Panc1 (cell line): ENCODE measurements around the gene LMNA. TPM values are rescaled to one million over a fixed set of nuclear protein-coding genes. Genes with fewer than 3 reads are reported as not detected.
A peak's percentile ranks its signal among the peaks of the same experiment; 100 is the strongest.

Experiments used
- ATAC-seq: fragments of 200-7000 bp; cut with Tn5 transposase; 2 replicates; pipeline ENCODE4 v1.9.1; 2020; ENCODE audit warnings: mild to moderate bottlenecking, moderate library complexity
- BruUV-seq: library from RNA; stranded (reverse); fragments of 400-500 nt; replicated peaks from 2 replicates; lab custom pipeline; 2021; lab: Mats Ljungman, UMichigan
- CTCF ChIA-PET: fragments of 300-600 bp; sonication (Branson Sonifier 250); formaldehyde crosslinking; loops from one replicate; lab custom pipeline; 2022; ENCODE audit warnings: antibody characterized with exemption; lab: Charles Lee
- POLR2A ChIA-PET: fragments of 300-600 bp; sonication (Branson Sonifier 250); formaldehyde crosslinking; loops from one replicate; lab custom pipeline; 2022; ENCODE audit warnings: antibody characterized with exemption; lab: Charles Lee
- DNase-seq: peaks from one replicate; pipeline ENCODE4 v3.0.0-alpha.2; 2010; ENCODE audit warnings: low read depth, low spot score
- H3K27ac ChIP-seq: 2 replicates; pipeline ENCODE4 v1.5.1; 2011; ENCODE audit warnings: mild to moderate bottlenecking, low read length, inconsistent platforms
- H3K27me3 ChIP-seq: fragments of 200-500 bp; sonication (Bioruptor generic); 2 replicates; pipeline ENCODE4 v1.6.0; 2014; ENCODE audit warnings: low read length, inconsistent platforms; ENCODE audit not compliant: control insufficient read depth, insufficient read depth
- H3K36me3 ChIP-seq: fragments of 200-500 bp; sonication (Bioruptor generic); 2 replicates; pipeline ENCODE4 v1.5.1; 2014; ENCODE audit warnings: inconsistent platforms, mild to moderate bottlenecking, low read length, moderate library complexity; ENCODE audit not compliant: control insufficient read depth, insufficient read depth
- H3K4me1 ChIP-seq: 2 replicates; pipeline ENCODE4 v1.5.1; 2011; ENCODE audit warnings: inconsistent platforms, mild to moderate bottlenecking, low read length, moderate library complexity; ENCODE audit not compliant: control insufficient read depth, insufficient read depth
- H3K4me3 ChIP-seq, 2 experiments: 2 replicates each; pipeline ENCODE4 v1.5.1; 2011 to 2012; ENCODE audit warnings: low read depth in 2 of 2, low read length in 2 of 2, mild to moderate bottlenecking in 2 of 2, inconsistent platforms in 1 of 2, moderate library complexity in 1 of 2
- H3K9me3 ChIP-seq: fragments of 200-500 bp; sonication (Bioruptor generic); 2 replicates; pipeline ENCODE4 v1.5.1; 2014; ENCODE audit warnings: low read depth, mild to moderate bottlenecking, inconsistent platforms, low read length, moderate library complexity; ENCODE audit not compliant: control insufficient read depth, insufficient read depth
- CTCF ChIP-seq: fragments of 450-650 bp; IDR thresholded peaks from 2 replicates; pipeline ENCODE4 v1.5.1; 2017; ENCODE audit warnings: mild to moderate bottlenecking
- POLR2AphosphoS5 ChIP-seq: IDR thresholded peaks from 2 replicates; pipeline ENCODE4 v1.6.1; 2012; ENCODE audit warnings: mild to moderate bottlenecking, low read depth, low read length, moderate library complexity
- REST ChIP-seq, 2 experiments: IDR thresholded peaks; 2 replicates each; pipeline ENCODE4 v1.6.1; 2011 to 2012; ENCODE audit warnings: low read depth in 2 of 2, control low read depth in 1 of 2, low read length in 1 of 2, mild to moderate bottlenecking in 1 of 2, moderate library complexity in 1 of 2; ENCODE audit not compliant: insufficient read depth in 1 of 2
- SIN3A ChIP-seq: IDR thresholded peaks from 2 replicates; pipeline ENCODE4 v1.6.1; 2012; ENCODE audit warnings: low read depth, mild to moderate bottlenecking, low read length, moderate library complexity, borderline replicate concordance; ENCODE audit not compliant: insufficient read depth
- TCF7L2 ChIP-seq: IDR thresholded peaks from 2 replicates; pipeline ENCODE4 v1.6.1; 2011; ENCODE audit warnings: mild to moderate bottlenecking, low read depth, low read length, inconsistent platforms
- in situ Hi-C: cut with HindIII; loops from 2 replicates; pipeline ENCODE4 v1.10.0; 2016; ENCODE audit warnings: low sequenced_read_pairs, low pct_unique_long_range_greater_than_20kb
- intact Hi-C: fragments of 100-400 bp; cut with micrococcal nuclease; formaldehyde crosslinking; loops from one replicate; pipeline ENCODE4 v1.10.0; 2022; ENCODE audit not compliant: unreplicated experiment
- total RNA-seq: library from RNA; stranded (reverse); gene quantifications from one replicate; pipeline ENCODE4 v1.2.1, GENCODE V29; 2021; ENCODE audit not compliant: unreplicated experiment

LMNA gene
- total RNA-seq, 1 experiment from 2014 or later = 691 TPM

GRCh38 chr1:156128308-156128653 is 13.8 kb downstream of the LMNA start:
- H3K27me3 ChIP-seq = no peaks in the 10 kb centered on the region
- H3K4me3 ChIP-seq = peak overlapping the region in 1 of 2 experiments; percentile 9; a peak in 1 of 4 replicates
- H3K9me3 ChIP-seq = no peaks in the 10 kb centered on the region
- ChIA-PET CTCF (interaction anchor here (0.6 to 3.1 kb wide), 6 partner anchors 9 to 97 kb away, joined by 3 to 23 read pairs (median 4); no protein-coding TSS in a partner anchor), POLR2A (interaction anchor here (0.6 to 1.0 kb wide), 3 partner anchors 9 to 33 kb away, joined by 3 to 28 read pairs (median 4); no protein-coding TSS in a partner anchor)
- in situ Hi-C loops = no loop called here
- intact Hi-C loops = no loop called here
- H3K36me3 ChIP-seq = peaks cover 7% of the 10 kb centered on the region; the same call in 1 of the 2 replicates
- H3K4me1 ChIP-seq = peaks cover 71% of the 10 kb centered on the region
- DNase-seq (no peak), ATAC-seq (no peak)
- BruUV-seq = no TSS peak
- TF ChIP-seq TCF7L2 = no peak
- TF ChIP-seq POLR2AphosphoS5 = no peak
- no peak for TF ChIP-seq CTCF
- no peak for TF ChIP-seq SIN3A
- TF ChIP-seq REST (IDR thresholded peaks at IDR 0.05; ENCODE audit: insufficient read depth in 1 of 2, low read depth in 2 of 2, low read length in 1 of 2) = no peak
- H3K27ac ChIP-seq = peak overlapping the region; percentile 95

GRCh38 chr1:156128654-156129597 is 14.4 kb downstream of the LMNA start:
- Histone ChIP-seq H3K4me1 (peaks cover 64% of the 10 kb centered on the region), H3K9me3 (no peaks in the 10 kb centered on the region), H3K36me3 (peaks cover 7% of the 10 kb centered on the region; the same call in 1 of the 2 replicates), H3K27ac (peak overlapping the region; percentile 95), H3K27me3 (no peaks in the 10 kb centered on the region), H3K4me3 (peak overlapping the region in 1 of 2 experiments; percentile 9; a peak in 2 of 4 replicates)
- POLR2A ChIA-PET = interaction anchor here (0.5 to 1.0 kb wide), 5 partner anchors 11 to 90 kb away, joined by 3 to 28 read pairs (median 3); partner anchors contain the start of gene LMNA
- ATAC-seq = no peak
- no peak for DNase-seq
- CTCF ChIA-PET = interaction anchor here (0.6 to 3.1 kb wide), 8 partner anchors 9 to 96 kb away, joined by 3 to 23 read pairs (median 4); no protein-coding TSS in a partner anchor
- BruUV-seq = no TSS peak
- intact Hi-C loops = no loop called here
- in situ Hi-C loops = no loop called here
- no peak for TF ChIP-seq CTCF
- TF ChIP-seq SIN3A = no peak
- no peak for TF ChIP-seq REST (IDR thresholded peaks at IDR 0.05; ENCODE audit: insufficient read depth in 1 of 2, low read depth in 2 of 2, low read length in 1 of 2)
- no peak for TF ChIP-seq TCF7L2
- no peak for TF ChIP-seq POLR2AphosphoS5
